Activated T-cell treated with anti-CD3 and anti-CD28 coated beads for 1 hour (primary cell): ENCODE data around the gene DSN1.
A peak's percentile ranks its signal among the peaks of the same experiment; 100 is the strongest.

Experiments used
- DNase-seq: peaks from one replicate; pipeline ENCODE4 v3.0.0-alpha.2; 2020; ENCODE audit warnings: low read depth

Gene DSN1

DNA sequence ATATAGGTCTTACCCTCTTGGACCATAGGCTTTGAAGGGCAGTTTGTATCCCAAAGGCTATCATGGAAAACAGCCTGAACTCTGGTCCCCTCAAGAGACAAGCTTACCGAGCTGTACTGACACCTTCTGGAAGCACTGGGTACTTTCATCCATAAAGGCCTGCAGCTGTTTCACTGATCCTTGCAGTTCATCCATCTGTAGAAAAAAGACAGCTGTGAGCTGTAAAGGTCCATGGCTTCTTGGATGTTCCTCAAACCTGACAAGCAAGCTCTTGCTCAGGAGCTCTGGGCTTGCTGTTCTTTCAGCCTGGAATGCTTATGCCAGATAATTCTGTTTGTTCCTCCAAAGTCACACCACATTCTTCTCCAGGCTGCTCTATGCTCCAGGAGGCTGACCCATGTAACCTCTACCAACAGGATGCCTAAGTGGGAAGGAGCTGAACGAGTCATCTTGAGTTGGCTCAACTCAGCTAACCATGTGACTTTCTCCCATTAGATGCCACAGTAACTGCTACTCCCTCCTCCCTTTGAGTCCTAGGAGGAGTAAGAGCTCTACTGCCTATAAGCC, 18.8 kb downstream of the DSN1 start:
- DNase-seq, result no peak

DNA sequence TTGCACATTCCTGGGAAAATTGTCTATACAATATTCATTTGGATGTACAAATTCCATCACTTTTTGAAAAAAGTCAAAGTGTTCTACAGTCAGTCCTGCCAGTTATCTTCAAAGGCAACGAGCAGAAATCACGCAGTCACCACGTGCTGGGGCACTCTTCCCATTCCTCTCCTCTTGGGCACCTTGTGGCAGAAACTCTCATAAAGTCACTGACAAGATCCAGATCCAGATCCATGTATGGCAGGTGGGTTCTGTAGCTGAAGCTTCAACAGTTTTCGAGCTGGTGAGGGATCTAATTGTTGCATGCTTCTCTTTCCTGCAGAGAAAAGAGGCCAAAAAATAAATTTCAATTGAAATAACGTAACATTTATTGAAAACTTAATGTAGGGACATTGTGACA, 21.0 kb downstream of the DSN1 start:
- no peak for DNase-seq

DNA sequence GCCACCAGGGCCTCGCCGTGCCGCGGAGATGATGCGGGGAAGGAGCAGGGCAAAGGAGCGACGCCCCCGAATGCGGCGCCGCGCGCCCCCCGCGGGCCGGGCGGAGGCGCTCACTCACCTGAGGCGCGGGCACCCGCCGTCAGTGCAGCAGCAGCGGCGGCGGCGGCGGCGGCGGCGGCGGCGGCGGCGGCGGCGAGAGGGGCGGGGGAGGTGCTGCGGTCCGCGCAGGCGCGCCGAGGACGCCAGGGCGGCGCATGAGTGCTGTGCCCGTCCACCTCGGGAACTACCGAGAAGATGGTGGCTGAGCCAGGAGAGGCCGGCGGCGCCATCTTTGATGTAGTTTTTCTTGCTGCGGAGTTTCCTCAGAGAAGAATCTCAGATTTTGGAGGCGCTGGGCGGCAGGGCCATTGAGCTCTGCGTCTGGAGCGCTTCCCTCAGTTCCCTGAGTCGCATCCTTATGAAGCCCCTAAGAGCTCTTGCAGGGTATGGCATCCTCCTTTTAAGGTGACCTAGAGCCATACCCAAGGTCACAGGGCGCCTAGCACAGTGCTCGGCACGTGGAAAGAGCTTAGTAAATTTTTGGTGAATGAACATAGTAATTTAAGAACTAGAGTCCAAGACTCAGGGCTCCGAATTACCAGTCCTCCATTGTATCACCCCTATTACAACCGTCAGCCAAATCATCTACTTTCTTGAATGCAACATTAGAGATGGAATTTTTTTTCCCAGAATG, 27.5 kb downstream of the DSN1 start, which contains the start of gene NDRG3:
Gene NDRG3, minus strand, starts transcription at position 164 of the 733 bp plus-strand sequence. CDS start 24,355 bp downstream, outside the sequence.
- DNase-seq, result peak; percentile 81

DNA sequence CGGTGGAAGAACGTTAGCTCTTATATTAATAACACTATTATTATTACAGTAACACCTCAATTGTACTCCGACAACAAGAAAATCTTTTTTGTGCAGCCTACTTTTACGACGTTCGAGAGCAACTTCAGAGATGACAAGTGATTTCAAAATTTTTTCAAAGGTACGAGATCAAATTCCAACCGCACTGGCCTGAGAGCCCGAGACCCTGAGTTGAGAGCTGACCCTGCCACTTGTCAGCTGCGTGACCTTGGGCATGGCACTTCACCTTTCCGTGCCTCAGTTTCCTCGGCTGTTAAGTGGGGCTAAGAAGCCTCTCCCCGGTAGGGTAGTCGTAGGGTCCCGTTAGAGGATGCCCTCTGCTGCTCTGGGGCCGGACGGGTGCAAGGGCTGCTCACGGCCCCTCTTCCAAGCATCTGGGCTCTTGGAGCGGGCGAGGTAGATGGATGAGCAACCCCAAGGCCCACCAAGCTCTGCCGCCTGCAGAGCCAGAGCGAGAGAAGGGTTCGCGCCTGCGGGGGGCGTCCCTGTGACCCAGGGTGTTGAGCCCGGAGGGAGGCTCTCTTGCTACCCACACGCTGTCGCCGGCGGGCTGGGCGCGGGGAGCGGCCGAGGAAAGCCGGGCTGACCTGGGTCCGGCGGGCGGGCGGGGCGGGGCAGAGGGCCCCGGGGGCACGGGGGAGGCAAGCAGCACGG, 28.2 kb downstream of the DSN1 start:
- no peak for DNase-seq

DNA sequence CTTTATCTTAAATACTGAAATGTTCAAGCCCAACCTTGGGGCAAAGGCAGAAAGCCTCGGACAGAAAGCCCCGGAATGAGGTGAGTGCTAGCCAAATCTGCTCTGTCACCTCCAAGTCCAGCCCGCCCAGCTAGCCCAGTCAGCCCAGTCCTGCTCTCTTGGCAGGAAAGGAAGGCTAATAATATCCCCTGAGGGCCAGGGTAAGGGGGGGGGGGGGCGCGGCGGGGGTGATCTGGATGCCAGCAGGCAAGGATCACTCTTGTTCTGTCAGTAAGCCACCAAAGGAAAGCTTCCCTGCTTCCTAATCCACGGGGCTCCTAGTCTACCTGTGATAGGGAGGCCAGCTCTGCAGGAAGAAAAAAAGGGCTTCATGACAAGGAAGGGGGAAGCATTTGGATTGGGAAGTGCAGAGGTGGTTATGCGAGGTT, 28.8 kb downstream of the DSN1 start:
- no peak for DNase-seq

DNA sequence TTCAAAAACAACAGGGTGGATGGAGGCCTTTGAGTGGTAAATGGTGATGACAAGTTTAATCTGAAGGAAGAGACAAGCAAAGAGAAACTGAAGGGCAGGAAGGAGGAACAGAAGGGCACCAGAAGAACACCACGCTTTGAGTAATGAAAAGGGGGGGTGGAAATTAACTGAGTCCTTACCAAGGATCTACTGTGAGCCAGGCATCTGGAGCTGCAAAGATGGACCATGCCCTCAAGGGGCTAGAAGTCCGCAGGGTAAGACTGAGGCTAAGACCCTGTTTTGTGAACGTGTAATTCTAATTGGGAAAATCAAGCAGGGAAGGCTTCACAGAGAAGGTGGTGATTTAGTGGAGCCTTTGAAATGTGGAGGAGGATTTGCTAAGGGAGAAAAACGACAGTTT, 29.3 kb downstream of the DSN1 start:
- no peak for DNase-seq

DNA sequence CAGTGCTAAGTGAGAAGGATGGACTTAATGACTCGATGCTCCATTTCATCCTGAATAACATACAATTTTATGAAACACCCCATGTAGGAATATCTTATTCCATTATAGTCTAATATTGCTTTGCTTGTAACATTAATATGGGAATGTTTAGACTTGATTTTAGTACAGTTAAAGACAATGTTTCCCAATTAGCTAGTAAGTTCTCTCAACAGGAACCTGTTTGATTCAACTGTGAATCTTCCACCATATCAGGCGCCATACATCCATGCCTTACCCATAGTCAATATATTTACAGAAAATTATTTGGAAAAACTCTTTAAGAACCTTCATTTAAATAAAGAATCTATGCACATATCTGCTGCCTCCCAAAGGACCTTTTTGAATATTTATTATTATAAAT, 31.0 kb downstream of the DSN1 start:
- DNase-seq, result no peak

DNA sequence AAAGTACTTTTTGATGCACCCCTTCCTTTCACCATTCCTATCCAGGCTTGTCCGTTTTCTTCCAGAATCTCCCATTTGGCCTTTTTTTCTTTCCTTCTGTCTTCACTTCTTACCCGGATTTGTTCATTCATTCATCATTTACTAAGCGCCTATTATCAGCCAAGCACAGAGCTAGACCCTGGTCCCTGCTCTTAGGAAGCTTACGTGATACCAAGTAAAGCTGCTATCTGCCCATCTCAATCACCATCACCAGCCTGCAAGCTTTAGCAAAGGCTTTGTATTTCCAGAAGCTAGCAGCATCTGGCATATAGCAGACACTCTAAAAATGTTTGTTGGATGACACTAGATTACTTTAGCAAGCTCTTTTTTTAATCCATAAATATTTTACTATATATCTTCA, 32.5 kb downstream of the DSN1 start:
- DNase-seq, result no peak

DNA sequence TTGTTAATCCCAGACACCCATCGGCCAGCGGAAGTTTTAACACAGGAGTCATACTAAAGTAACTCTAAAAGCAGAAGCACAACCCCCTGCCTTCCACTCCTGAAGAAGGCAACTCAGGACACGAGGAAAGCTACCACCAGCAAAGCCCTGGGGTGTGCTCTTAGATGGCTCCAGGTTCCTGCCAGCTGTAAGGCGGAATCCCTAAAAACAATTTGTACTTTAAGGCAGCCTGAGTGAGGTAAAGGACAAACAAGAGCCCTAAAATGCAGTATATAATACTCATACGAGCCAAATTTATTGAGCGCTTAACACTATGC, 36.4 kb downstream of the DSN1 start:
- DNase-seq, result no peak

DNA sequence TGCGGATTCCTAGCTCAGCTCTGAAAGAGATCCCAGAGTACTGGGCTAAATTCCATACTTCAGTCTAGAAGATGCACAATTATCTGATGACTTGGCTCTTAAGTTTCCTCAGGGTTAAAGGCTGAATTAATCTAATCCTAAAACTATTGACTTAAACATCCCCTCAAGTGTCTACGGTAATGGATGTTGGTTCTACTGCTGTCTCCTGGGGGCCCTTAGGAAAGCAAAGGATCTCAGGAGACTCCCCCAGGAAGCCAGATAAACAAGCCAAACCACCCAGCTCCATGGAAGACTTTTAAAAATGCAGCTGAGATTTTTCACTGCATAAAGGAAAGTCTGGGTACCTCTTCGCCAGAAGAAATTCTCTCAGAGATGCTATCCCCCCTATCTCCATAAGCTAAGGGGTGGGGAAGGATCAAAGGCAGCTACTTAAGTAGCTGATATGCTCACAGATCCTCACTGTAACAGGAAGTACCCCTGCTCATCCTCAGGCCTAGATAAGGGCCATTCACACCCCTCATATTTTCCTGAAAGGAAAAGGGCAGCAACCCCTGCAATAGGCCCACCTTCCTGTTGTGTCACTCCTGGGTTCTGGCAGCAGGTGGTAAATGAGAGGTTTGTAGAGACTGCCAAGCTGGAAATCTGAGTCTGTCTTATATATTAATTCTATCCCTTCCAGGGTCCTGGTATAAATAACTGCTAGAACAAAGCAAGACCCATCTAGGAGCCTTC, 36.9 kb downstream of the DSN1 start:
- no peak for DNase-seq

DNA sequence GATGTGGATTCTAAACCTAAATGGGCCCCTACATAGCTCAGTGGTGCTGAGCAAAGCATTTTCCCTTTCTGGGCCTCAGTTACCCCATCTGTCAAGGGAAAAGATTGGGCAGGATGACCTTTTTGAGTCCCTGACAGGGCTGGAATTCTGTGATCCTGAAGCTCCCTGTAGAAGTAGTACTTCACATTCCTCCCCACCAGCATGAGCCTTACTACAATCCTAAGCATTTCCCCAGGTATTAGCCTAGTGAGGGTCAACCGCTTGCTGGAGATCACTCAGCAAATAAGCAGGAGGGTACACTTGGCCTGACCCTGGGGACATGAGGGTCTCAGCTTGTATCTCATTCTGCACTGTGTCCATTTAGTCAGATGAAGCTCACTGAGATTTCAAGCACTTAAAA, 41.1 kb downstream of the DSN1 start:
- no peak for DNase-seq

DNA sequence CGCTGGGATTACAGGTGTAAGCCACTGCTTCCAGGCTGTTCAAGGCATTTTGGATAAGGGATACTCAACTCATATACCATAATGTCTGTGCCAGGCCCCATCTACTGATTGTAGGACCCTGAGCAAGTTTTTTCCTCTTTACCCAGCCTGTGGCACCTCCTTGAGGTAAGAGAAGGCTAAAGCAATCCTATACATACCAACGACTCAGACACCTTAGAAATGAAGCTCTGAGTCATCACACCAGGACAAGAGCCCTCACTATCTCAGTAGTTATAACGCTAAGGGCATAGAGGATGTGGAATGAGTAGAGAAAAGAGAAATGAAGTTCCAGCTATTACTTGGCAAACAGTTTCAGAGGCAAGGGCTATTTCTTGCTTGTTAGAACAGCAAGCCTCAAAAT, 44.6 kb downstream of the DSN1 start:
- no peak for DNase-seq

DNA sequence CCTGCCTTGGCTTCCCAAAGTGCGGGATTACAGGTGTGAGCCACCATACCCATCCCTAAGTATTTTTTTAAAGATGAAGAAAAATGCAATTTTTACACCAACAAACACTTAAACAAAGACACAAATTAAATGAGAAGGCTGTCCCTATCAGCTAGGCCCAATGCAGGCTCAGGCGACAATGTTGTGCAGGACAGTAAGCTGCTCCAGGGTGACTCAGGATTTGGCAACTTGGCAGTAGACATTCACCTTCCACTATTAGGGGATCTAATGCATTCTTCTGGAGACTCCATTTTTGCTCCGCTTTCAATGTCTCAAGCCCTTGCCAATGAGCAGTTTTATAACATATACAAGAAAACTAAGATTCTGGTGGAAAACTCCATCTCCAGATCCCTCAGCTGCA, 47.4 kb downstream of the DSN1 start:
- DNase-seq, result no peak

DNA sequence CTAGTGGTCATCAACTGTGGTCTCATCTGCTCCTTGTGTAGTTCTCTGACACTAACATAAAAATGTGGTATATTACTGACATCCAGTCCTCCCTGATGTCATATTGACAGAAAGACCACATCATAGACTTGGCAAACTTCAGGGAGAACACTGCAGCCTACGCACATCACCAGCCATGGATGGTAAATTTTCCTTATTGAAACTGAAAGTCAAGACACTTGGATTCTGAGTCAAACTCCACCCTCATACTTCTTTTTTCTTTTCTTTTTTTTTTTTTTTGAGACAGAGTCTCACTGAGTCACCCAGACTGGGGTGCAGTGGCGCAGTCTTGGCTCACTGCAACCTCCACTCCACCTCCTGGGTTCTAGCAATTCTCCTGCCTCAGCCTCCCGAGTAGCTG, 53.1 kb downstream of the DSN1 start:
- DNase-seq, result no peak

DNA sequence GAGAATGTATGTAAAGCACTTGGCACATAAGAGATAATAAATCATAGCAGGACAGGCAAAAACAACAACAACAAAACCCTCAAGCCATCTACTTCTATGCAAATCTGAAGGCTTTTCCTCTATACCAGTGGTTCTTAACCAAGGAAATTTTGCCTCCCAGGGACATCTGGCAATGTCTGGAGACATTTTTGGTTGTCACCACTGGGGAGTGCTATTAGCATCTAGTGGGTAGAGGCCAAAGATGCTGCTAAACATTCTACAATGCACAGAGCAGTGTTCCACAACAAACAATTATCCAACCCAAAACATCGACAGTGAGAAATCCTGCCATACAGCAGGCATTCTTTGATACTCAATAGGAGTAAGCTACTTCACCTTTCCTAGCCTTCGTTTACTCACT, 55.9 kb downstream of the DSN1 start:
- no peak for DNase-seq

DNA sequence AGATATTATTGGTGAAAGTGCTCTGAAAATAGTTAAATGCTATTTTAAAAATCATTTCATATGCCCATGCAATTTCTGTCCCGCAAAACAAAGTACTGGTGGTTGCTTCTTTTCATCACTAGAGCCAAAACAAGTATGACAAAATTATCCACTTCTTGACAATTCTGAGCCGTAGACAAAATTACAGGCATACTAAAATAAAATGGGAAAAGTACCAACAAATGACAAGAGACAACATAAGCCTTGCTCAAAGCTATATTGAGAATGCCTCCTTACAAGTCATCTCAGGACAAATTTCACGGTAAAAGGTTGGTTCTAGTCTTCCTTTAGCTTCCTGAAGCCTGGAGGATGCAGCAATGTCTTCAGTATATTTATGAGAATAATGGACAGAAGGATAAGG, 56.5 kb downstream of the DSN1 start:
- DNase-seq, result no peak

DNA sequence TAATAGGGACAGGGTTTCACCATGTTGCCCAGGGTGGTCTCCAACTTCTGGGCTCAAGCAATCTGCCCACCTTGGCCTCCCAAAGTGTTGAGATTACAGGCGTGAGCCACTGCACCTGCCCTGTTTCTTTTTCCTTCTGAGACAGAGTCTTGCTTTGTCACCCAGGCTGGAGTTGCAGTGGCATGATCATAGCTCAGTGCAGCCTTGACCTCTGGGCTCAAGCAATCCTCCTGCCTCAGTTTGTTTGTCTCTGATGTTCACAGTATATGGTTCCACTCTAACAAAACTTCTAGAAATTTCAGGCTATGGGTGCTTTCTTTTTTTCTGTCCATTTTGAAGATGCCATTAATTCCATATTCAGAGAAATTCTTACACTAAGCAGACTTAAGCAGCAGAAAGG, 60.8 kb downstream of the DSN1 start:
- no peak for DNase-seq

DNA sequence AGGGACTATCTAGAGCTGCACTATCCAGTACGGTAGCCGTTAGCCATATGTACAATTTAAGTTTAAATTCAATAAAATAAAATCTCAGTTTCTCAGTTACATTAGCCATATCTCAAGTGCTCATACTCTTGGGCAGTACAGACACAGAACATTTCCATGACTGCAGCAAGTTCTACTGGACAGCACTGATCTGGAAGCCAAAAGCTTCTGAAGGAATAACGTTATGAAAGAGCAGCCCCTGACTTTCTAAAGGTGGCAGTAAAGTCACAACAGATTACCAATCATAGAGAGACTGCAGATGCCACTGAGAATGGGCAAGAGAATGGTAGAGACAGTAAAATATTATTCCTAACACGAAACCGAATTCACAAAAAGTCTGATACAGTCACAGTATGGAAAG, 64.4 kb downstream of the DSN1 start:
- no peak for DNase-seq

DNA sequence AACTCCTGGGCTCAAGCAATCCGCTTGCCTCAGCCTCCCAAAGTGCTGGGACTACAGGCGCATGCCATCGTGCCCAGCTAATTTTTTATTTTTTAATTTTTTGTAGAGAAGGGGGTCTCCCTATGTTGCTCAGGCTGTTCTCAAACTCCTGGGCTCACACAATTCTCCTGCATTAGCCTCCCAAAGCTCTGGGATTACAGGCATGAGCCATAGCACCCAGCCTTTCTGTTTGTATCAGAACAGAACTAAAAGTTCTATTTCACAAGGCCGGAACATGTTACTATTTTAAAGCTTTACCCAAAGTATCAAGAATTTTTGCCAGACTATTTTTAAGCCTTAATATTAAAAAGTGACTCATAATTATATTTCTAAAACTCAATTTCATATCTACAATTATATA, 70.0 kb downstream of the DSN1 start:
- no peak for DNase-seq
